HG03378 (cell line): ENCODE data around the gene TK1.

Source experiments
- ATAC-seq: cut with Tn5 transposase; IDR thresholded peaks from one replicate; pipeline ENCODE4 v1.9.1; 2021; ENCODE audit warnings: mild to moderate bottlenecking, moderate library complexity; ENCODE audit not compliant: unreplicated experiment

The TK1 gene

DNA sequence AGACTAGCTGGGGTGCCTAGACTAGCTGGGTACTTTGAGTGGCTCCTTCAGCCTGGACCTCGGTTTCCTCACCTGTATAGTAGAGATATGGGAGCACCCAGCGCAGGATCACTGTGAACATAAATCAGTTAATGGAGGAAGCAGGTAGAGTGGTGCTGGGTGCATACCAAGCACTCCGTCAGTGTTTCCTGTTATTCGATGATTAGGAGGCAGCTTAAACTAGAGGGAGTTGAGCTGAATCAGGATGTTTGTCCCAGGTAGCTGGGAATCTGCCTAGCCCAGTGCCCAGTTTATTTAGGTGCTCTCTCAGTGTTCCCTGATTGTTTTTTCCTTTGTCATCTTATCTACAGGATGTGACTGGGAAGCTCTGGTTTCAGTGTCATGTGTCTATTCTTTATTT, 36.2 kb upstream of the TK1 start:
- no peak for ATAC-seq

DNA sequence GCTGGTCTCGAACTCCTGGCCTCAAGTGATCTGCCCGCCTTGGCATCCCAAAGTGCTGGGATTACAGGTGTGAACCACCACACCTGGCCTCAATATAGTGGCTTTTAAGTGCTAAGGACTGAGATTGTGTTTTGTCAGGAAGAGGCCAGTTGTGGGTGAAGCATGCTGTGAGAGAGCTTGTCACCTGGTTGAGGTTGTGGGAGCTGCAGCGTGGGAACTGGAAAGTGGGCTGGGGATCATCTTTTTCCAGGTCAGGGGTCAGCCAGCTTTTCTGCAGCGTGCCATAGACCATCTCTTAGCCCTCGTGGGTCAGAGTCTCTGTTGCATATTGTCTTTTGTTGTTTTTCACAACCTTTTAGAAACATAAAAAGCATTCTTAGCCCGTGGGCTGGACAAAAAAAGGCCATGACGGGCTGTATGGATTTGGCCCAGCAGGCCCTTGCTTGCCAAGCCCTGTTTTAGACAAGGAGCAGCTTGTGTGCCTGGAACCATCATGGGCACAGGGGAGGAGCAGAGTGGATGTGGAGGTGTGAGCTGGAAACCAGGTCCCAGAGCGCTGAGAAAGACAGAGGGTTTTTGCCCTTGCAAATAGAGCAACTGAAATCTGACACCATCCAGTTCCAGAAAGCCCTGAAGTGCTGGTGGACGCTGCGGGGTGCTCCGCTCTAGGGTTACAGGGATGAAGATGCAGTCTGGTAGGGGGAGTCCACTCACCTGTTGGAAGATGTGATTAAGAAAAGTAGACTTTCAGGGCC, 32.7 kb upstream of the TK1 start:
- no peak for ATAC-seq

DNA sequence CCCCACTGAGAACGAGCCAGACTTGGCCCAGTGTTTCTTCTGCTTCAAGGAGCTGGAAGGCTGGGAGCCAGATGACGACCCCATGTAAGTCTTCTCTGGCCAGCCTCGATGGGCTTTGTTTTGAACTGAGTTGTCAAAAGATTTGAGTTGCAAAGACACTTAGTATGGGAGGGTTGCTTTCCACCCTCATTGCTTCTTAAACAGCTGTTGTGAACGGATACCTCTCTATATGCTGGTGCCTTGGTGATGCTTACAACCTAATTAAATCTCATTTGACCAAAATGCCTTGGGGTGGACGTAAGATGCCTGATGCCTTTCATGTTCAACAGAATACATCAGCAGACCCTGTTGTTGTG, 27.8 kb upstream of the TK1 start:
- ATAC-seq = no peak

DNA sequence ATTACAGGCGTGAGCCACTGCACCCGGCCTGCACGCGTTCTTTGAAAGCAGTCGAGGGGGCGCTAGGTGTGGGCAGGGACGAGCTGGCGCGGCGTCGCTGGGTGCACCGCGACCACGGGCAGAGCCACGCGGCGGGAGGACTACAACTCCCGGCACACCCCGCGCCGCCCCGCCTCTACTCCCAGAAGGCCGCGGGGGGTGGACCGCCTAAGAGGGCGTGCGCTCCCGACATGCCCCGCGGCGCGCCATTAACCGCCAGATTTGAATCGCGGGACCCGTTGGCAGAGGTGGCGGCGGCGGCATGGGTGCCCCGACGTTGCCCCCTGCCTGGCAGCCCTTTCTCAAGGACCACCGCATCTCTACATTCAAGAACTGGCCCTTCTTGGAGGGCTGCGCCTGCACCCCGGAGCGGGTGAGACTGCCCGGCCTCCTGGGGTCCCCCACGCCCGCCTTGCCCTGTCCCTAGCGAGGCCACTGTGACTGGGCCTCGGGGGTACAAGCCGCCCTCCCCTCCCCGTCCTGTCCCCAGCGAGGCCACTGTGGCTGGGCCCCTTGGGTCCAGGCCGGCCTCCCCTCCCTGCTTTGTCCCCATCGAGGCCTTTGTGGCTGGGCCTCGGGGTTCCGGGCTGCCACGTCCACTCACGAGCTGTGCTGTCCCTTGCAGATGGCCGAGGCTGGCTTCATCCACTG, 27.3 kb upstream of the TK1 start, which contains the start of gene BIRC5:
Gene BIRC5, plus strand, starts transcription at position 238 of the 690 bp plus-strand sequence. Its CDS starts 64 bp downstream, at position 302.
- ATAC-seq = no peak

DNA sequence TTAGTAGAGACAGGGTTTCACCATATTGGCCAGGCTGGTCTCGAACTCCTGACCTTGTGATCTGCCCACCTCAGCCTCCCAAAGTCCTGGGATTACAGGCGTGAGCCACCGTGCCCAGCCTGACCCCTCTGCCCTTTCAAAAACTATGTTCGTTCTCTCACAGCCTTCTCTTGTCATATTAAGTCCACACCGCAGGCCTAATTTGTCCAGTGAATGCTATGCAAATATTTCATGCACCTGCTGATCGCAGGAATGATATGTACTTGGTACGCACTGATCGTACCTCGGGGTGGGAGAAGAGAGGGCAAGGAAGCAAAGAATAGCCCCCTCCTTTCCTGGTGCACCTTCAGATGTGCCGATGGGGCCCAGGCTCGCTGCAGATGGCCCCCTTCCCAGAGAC, 24.2 kb upstream of the TK1 start:
- ATAC-seq = no peak

DNA sequence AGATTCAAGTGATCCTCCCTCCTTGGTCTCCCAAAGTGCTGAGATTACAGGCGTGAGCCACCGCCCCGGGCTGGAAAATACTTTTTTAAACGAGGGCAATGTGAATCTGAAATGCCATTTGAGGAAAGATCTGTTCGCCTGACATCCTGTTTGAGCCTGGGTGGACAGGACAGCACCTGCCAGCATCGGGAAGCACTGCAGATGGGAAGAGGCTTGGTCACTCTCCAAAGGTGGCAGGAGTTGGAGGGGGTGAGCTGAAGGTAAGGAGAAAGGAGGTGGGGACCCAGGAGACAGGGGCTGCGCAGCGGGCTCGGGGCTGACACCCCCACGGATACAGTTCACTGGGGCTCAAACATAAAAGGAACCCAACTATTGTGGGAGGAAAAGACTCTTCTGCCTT, 23.3 kb upstream of the TK1 start:
- ATAC-seq = no peak

DNA sequence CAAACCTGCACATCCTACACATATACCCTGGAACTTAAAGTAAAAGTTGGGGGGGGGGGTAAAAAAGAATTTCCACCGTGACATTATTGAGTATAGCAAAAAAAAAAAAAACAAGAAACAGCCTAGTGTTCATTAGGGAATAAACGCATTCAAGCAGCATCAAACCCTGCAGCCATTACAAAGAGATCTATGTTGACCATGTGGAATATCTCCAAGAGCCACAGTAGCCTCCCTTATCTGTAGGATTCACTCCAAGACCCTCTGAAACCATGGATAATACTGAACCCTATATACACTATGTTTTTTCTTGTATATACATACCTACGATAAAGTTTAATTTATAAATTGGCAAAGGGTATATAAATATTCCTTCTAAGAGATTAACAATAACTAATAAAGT, 21.6 kb upstream of the TK1 start:
- ATAC-seq = no peak

DNA sequence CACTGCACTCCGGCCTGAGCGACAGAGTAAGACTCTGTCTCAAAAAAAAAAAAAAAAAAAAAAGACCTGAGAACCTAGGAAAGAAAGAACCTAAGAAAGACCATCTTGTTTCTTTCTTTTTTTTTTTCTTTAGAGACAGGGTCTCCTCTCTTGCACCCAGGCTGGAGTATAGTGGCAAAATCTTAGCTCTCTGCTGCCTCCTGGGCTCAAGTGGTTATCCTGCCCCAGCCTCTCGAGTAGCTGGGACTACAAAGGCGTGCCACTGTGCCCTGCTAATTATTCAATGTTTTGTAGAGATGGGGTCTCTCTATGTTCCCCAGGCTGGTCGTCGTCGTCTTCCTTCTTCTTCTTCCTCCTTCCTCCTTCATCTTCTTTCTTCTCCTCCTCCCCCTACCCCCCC, 19.4 kb upstream of the TK1 start:
- no peak for ATAC-seq

DNA sequence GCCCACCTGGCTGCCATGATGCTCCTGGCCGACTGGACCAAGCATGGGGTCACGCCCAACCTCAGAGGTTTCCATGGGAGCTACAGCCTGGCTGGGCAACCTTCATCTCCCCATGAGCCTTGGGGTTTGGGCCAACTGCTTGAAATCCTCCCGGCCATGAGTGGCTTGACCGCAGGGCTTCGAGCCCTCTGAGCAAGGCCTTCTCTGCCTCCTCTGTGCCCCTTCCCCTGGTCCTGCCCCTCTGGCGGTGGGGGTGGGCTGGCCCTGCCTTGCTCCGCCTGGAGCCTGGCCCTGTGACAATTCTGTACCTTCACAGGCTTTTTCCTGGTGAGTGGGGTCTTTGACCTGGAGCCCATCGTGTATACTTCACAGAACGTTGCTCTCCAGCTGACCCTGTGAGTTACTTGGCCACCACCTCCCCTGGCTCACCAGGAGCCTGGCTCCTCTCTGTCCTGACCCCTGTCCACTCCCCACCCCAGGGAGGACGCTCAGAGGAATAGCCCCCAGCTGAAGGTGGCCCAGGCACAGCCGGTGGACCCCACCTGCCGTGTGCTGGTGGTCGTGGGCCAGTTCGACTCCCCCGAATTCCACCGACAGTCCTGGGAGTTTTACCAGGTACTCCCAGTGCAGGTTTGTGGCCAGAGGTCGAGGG, 18.4 kb upstream of the TK1 start:
- ATAC-seq = no peak

DNA sequence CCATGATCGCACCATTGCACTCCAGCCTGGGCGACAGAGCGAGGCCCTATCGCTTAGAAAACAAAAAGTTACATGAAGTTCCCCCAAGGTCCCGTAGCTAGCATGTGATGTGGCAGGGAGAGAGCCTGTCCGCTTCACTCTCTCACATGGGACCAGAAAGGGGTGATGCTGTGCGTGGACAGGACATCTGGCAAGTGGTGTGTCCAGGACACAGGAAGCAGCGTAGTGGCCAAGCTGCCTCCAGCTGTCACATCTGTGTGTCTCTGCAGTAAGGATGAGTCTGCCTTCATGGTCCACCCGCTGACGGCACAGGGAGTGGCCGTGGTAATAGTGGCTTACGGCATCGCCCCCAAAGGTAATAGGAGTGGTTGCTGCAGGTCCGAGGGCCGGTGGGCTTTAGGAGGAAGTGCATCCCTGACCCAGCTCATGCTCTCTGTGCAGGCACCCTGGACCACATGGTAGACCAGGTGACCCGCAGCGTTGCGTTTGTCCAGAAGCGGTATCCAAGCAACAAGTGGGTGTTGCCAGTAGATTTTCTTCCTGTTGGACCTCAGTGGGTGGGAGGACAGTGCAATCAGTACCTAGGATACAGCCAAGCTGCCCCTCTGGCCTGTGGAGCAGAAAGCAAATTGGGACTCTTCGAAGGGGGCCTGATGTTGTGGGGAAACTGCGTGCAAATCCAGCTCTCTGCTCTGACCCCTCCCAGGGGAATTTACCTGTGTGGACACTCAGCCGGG, 17.7 kb upstream of the TK1 start:
- ATAC-seq = no peak

DNA sequence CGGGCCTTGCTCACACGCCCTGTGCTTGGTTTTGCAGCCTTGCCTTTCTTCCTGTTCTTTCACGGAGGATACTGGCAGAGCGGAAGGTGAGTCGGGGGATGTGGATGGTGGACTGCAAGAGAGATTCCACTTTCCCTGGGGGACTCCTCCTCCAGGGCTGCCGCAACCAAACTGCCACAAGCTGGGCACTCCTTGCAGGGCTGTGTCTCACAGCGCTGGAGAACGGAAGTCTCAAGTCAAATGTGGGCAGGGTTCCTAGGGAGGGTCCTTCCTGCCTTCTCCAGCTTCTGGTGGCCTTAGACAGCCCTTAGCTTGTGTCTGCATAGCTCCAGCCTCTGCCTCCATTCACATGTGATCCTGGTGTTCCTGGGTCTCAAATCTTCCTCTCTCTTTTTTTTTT, 15.8 kb upstream of the TK1 start:
- ATAC-seq = no peak

DNA sequence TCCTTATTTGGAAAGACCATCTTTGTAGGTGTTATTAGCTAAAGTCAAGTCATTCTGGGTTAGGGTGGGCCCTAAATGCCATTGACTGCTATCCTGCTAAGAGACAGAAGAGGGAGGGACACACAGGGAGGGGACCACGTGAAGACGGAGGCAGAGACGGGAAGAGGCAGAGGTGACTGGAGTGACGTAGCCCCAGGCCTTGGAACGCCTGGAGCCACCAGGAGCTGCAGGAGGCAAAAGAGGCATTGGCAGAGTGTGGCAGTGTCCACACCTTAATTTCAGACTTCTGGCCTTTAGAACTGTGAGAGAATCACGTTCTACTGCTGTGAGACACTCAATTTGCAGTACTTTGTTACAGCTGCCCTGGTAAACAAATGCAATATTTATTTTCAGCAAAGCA, 13.6 kb upstream of the TK1 start:
- ATAC-seq = no peak

DNA sequence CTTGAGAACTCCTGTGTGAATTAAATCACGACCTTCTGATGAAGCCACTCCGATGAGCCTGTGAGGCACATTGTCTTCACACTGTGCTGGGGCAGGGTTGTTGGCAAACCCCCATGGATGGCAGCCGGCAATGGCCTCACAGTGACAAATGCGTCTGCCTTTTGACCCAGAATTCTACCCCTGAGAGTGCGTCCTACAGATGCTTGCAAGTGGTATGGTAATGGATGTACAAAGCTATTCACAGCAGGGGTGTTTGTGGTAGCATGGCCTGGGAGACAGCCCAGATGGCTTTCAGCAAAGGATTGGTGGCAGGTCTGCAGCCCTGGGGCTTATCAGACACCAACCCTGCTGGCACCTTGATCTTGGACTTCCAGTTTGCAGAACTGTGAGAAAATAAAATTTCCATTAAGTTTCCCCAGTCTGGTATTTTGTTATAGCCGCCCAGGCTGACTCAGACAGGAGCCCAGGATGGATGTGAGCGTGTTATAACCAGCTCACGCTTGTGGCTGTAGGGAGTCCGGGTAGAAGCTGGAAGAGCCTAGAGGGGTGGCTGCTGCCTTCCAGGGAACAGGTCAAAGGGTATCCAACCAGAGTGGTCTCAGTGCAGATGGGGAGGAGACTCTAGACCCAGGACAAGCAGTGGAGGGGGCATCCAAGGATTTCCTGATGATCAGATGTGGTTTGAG, 10.4 kb upstream of the TK1 start:
- ATAC-seq = no peak

DNA sequence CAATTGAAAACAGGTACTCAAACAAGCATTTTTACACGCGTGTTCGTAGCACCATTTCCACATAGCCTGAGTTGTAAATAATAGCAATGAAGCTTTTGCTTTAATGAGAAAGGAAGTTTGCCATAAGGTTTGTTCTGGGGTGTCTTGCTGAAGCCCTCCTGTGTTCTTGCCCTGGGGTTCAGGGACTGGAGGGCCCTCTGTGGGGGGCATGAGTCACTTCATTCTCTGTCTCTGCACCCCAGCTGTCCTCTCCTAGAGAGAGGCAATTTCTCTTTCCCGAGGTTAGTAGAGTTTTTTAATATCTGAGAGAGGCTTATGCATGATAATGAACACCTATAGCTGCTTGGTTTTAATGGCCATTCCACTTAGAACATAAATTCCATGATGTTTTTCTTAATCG, 9.9 kb upstream of the TK1 start:
- ATAC-seq = no peak

DNA sequence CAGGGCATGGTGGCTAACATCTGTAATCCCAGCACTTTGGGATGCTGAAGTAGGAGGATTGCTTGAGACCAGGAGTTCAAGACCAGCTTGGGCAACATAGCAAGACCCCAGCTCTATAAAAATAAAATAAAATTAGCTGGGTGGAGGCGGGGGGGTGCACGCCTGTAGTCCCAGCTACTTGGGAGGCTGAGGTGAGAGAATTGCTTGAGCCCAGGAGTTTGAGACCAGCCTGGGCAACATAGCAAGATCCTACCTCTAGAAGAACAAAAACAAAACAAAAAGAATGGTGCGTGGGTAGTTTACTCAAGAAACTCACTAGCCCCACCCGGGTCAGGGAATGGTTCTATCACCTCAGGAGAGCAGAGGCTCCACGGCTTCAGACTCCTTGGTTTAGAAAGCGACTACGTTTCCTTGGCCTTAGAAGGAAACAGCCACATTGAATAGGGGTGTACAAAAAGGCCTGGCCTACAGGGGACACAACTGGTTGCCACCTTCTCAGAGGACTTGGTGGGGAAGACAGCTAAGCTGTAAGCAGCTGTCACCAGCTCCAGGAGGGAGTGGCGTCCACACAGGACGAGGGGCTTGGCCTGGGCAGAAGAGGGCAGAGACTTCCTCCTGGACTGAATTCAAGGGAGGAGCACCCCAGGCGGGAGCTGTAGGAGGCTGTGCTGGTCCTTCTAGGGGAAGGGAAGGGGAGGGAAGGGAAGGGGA, 716 bp downstream of the TK1 start:
- ATAC-seq = no peak

DNA sequence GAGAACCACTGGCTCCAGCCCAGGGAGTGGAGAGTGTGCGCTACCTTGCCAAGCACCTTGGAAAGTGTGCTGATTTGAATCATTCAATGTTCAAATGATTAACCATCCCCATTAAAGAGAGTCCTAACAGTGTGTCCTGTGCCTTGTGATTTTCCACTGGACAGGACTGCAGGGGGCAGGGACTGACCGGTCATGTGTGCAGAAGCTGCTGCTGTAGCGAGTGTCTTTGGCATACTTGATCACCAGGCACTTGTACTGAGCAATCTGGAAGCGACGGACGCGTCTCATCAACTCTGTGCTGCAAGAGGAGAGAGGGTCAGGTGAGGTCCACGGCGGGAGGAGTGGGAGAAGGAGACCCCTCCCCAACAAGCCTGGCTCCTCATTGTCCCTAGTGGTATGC, 2.0 kb downstream of the TK1 start:
- no peak for ATAC-seq

DNA sequence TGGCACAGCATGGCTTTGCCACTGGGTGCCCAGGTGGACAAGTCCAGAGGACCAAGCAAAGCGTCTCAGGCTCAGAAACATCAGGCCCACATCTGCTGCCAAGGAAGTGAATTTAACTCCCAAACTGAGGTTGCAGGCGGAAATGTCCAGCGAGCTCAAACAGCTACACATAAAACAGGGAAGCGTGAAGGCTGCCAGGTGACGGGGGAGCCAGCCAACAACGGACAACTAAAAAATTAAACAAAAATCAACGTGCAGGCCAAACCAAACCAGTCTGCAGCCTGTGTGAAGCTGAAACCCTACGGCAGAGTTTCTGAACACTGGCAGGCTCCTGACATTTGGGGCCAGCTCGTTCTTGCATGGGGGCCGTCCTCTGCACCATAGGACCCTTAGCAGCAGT, 2.5 kb downstream of the TK1 start:
- no peak for ATAC-seq

DNA sequence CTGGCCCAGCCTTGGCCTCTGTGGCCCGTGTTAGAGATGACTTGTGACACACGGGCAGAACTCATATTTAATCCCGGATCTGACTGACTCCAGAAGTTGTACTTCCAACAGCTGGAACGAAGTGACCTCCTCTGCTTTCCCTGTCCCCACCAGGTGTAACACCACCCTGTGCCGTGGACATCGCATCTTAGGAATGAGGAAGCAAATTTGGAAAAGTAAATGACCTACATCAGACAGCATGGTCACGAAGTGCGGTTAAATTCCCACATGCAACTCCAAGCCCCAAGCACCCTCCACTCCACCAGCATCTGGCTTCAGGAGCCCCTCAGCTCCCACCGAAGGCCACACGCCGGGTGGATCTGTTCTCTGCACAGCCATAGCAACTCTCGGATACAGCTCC, 2.9 kb downstream of the TK1 start:
- ATAC-seq = no peak

DNA sequence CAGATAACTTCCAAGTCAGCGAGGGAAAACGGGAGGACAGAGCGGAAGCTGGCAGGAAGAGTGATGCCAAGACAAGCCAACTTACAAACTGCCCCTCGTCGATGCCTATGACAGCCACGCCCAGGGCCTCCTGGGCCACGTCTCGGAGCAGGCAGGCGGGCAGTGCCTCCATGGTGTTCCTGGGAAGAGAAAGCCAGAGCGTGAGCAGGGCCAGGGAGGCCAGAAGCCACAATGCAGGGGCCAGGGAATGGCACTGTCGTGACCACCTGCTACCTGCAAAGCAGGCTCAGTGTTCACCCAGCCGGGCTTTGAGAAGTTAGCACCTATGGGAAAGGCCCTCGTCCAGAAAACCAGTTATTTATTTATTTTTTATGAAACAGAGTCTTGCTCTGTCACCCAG, 4.3 kb downstream of the TK1 start:
- ATAC-seq = no peak

DNA sequence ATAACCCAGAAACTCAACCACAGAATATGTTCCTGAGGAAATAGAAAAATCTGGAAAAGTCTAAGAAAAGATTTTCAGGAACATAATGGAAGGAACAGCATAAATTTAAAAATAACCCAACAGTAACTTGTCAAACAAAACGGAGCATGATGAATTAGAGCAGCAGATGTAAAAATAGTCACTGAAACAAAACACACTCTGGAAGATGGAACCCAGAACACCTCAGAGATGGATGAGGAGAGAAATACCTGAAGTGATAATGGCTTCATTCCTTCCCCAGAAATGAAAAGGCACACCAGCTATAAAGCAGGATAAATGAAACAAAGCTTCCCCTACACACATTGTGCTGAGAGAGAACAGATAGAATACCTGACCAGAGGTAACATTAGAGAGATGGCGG, 6.3 kb downstream of the TK1 start:
- no peak for ATAC-seq
